H9 (cell line): ENCODE data around the gene JCHAIN. TPM values are rescaled to one million over a fixed set of nuclear protein-coding genes. Genes with fewer than 3 reads are reported as not detected.

Source experiments
- DNase-seq: peaks from one replicate; pipeline ENCODE4 v3.0.0-alpha.2; 2017
- H2AFZ ChIP-seq: one replicate; pipeline ENCODE4 v1.6.1; 2013; ENCODE audit warnings: mild to moderate bottlenecking, low read length, control low read depth, moderate library complexity
- H2AK5ac ChIP-seq: 2 replicates; pipeline ENCODE4 v1.6.1; 2013; ENCODE audit warnings: low read length, control low read depth, mixed read lengths; ENCODE audit not compliant: insufficient read length
- H2BK120ac ChIP-seq: one replicate; pipeline ENCODE4 v1.6.1; 2013; ENCODE audit warnings: low read depth, mild to moderate bottlenecking, low read length, control low read depth, inconsistent platforms; ENCODE audit not compliant: poor library complexity, severe bottlenecking
- H2BK12ac ChIP-seq: 2 replicates; pipeline ENCODE4 v1.6.1; 2013; ENCODE audit warnings: low read length, control low read depth, mixed read lengths, low read depth; ENCODE audit not compliant: insufficient read length
- H2BK15ac ChIP-seq: 2 replicates; pipeline ENCODE4 v1.6.1; 2013; ENCODE audit warnings: low read depth, low read length, control low read depth
- H2BK20ac ChIP-seq: one replicate; pipeline ENCODE4 v1.6.1; 2013; ENCODE audit warnings: low read depth, mild to moderate bottlenecking, low read length, control low read depth, inconsistent platforms; ENCODE audit not compliant: poor library complexity, severe bottlenecking
- H2BK5ac ChIP-seq: 2 replicates; pipeline ENCODE4 v1.6.1; 2013; ENCODE audit warnings: low read length, control low read depth, mixed read lengths; ENCODE audit not compliant: insufficient read length
- H3K14ac ChIP-seq: 2 replicates; pipeline ENCODE4 v1.6.1; 2013; ENCODE audit warnings: low read length, control low read depth; ENCODE audit not compliant: insufficient read depth
- H3K18ac ChIP-seq: 2 replicates; pipeline ENCODE4 v1.6.1; 2013; ENCODE audit warnings: low read depth, mild to moderate bottlenecking, mixed read lengths, low read length, control low read depth; ENCODE audit not compliant: insufficient read length
- H3K23ac ChIP-seq: 2 replicates; pipeline ENCODE4 v1.6.1; 2013; ENCODE audit warnings: low read length, control low read depth, mixed read lengths, low read depth; ENCODE audit not compliant: insufficient read length
- H3K23me2 ChIP-seq: 2 replicates; pipeline ENCODE4 v1.6.1; 2013; ENCODE audit warnings: low read depth, mild to moderate bottlenecking, mixed read lengths, low read length, control low read depth; ENCODE audit not compliant: insufficient read length, poor library complexity, severe bottlenecking
- H3K27ac ChIP-seq: 2 replicates; pipeline ENCODE4 v1.5.1; 2013; ENCODE audit warnings: low read length, control low read depth, mixed read lengths, low read depth; ENCODE audit not compliant: insufficient read length
- H3K27me3 ChIP-seq: 2 replicates; pipeline ENCODE4 v1.6.1; 2013; ENCODE audit warnings: low read length, control low read depth, inconsistent platforms; ENCODE audit not compliant: insufficient read depth
- H3K4ac ChIP-seq: 2 replicates; pipeline ENCODE4 v1.6.1; 2013; ENCODE audit warnings: low read depth, mild to moderate bottlenecking, control low read depth, inconsistent platforms, low read length, moderate library complexity
- H3K4me1 ChIP-seq: 2 replicates; pipeline ENCODE4 v1.6.1; 2013; ENCODE audit warnings: low read length, control low read depth, inconsistent platforms; ENCODE audit not compliant: insufficient read depth
- H3K4me2 ChIP-seq: 2 replicates; pipeline ENCODE4 v1.6.1; 2013; ENCODE audit warnings: low read length, control low read depth, mixed read lengths; ENCODE audit not compliant: insufficient read length, insufficient read depth
- H3K56ac ChIP-seq: 2 replicates; pipeline ENCODE4 v1.6.1; 2013; ENCODE audit warnings: low read depth, mild to moderate bottlenecking, mixed read lengths, low read length, control low read depth; ENCODE audit not compliant: insufficient read length
- H3K79me1 ChIP-seq: 2 replicates; pipeline ENCODE4 v1.6.1; 2013; ENCODE audit warnings: low read depth, mild to moderate bottlenecking, moderate library complexity, low read length, control low read depth, inconsistent platforms; ENCODE audit not compliant: insufficient read depth, poor library complexity, severe bottlenecking
- H3K79me2 ChIP-seq: 2 replicates; pipeline ENCODE4 v1.6.1; 2013; ENCODE audit warnings: low read length, control low read depth, inconsistent platforms; ENCODE audit not compliant: insufficient read depth
- H3K9ac ChIP-seq: 2 replicates; pipeline ENCODE4 v1.6.1; 2013; ENCODE audit warnings: low read length, control low read depth, mixed read lengths; ENCODE audit not compliant: insufficient read length; ENCODE audit errors: extremely low read depth
- H3K9me3 ChIP-seq: one replicate; pipeline ENCODE4 v1.6.1; 2013; ENCODE audit warnings: low read depth, low read length, inconsistent platforms; ENCODE audit not compliant: control insufficient read depth
- H3T11ph ChIP-seq: one replicate; pipeline ENCODE4 v1.6.1; 2013; ENCODE audit warnings: mild to moderate bottlenecking, low read length, control low read depth, inconsistent platforms
- H4K20me1 ChIP-seq: one replicate; pipeline ENCODE4 v1.6.1; 2013; ENCODE audit not compliant: control insufficient read depth, insufficient read length, insufficient read depth
- H4K5ac ChIP-seq: 2 replicates; pipeline ENCODE4 v1.6.1; 2013; ENCODE audit warnings: low read depth, mild to moderate bottlenecking, mixed read lengths, low read length, control low read depth; ENCODE audit not compliant: insufficient read length
- H4K8ac ChIP-seq: replicated peaks from 2 replicates; pipeline ENCODE4 v1.6.1; 2013; ENCODE audit warnings: low read length, control low read depth, mixed read lengths, low read depth; ENCODE audit not compliant: insufficient read length
- H4K91ac ChIP-seq: 2 replicates; pipeline ENCODE4 v1.6.1; 2013; ENCODE audit warnings: low read depth, mild to moderate bottlenecking, moderate library complexity, mixed read lengths, low read length, control low read depth; ENCODE audit not compliant: insufficient read length
- H3K27ac Mint-ChIP-seq, 3 experiments: 2 replicates in 2 of 3; 3 replicates in 1 of 3; pipeline ENCODE4 v1.8.0; 2020 to 2021; ENCODE audit warnings: mixed read lengths in 3 of 3, mild to moderate bottlenecking in 1 of 3, moderate library complexity in 1 of 3
- H3K27me3 Mint-ChIP-seq: 2 replicates; pipeline ENCODE4 v1.8.0; 2021; ENCODE audit warnings: low read depth, mild to moderate bottlenecking, moderate library complexity, mixed read lengths
- H3K36me3 Mint-ChIP-seq, 3 experiments: 2 replicates in 2 of 3; 3 replicates in 1 of 3; pipeline ENCODE4 v1.8.0; 2020 to 2021; ENCODE audit warnings: low read depth in 3 of 3, mixed read lengths in 3 of 3; ENCODE audit not compliant: insufficient read depth in 1 of 3
- H3K4me1 Mint-ChIP-seq, 2 experiments: 2 replicates each; pipeline ENCODE4 v1.8.0; 2020; ENCODE audit warnings: mixed read lengths in 2 of 2
- H3K4me3 Mint-ChIP-seq, 2 experiments: 2 replicates in 1 of 2; 3 replicates in 1 of 2; pipeline ENCODE4 v1.8.0; 2020 to 2021; ENCODE audit warnings: mild to moderate bottlenecking in 2 of 2, mixed read lengths in 2 of 2, moderate library complexity in 1 of 2
- H3K9me3 Mint-ChIP-seq, 2 experiments: 2 replicates in 1 of 2; 3 replicates in 1 of 2; pipeline ENCODE4 v1.8.0; 2020; ENCODE audit warnings: mild to moderate bottlenecking in 2 of 2, mixed read lengths in 2 of 2, moderate library complexity in 1 of 2
- CTCF ChIP-seq: fragments of 200-600 bp; sonication (generic); conservative IDR thresholded peaks from 3 replicates; pipeline ENCODE4 v1.8.0; 2021; ENCODE audit warnings: antibody characterized with exemption, mild to moderate bottlenecking
- total RNA-seq: library from RNA; stranded (reverse); gene quantifications from 2 replicates; pipeline ENCODE4 v1.2.1, GENCODE V29; 2021

Gene JCHAIN
- total RNA-seq, 1 experiment from 2014 or later, result not detected

- Histone ChIP-seq H3K27ac (no peak overlapping the region), H3K14ac (no peak overlapping the region), H4K91ac (no peak overlapping the region), H4K5ac (no peak overlapping the region), H3K27me3 (no peaks in the 10 kb centered on the region), H3K18ac (no peak overlapping the region), H4K8ac (no peak overlapping the region), H3K4me2 (no peak overlapping the region), H3K79me1 (no peaks in the 10 kb centered on the region), H4K20me1 (no peaks in the 10 kb centered on the region), H2AK5ac (no peak overlapping the region), H2AFZ (no peak overlapping the region), H2BK5ac (no peak overlapping the region), H3K4ac (no peak overlapping the region), H2BK120ac (no peak overlapping the region), H3K23me2 (no peaks in the 10 kb centered on the region), H3K56ac (no peak overlapping the region), H3K79me2 (no peaks in the 10 kb centered on the region), H2BK20ac (no peak overlapping the region), H3K23ac (no peak overlapping the region), H3K9ac (no peak overlapping the region), H3K9me3 (no peaks in the 10 kb centered on the region), H3T11ph (no peak overlapping the region), H2BK12ac (no peak overlapping the region), H2BK15ac (no peak overlapping the region), H3K4me1 (no peaks in the 10 kb centered on the region)
- Mint-ChIP-seq H3K27me3 (peaks cover 1% of the 10 kb centered on the region; the same call in 1 of the 2 replicates), H3K9me3 (0 out of 5 replicates have a peak, but pooled peaks cover 0 to 2% of the 10 kb centered on the region in 2 experiments), H3K36me3 (no peaks in the 10 kb centered on the region), H3K27ac (no peak overlapping the region), H3K4me1 (no peaks in the 10 kb centered on the region), H3K4me3 (no peak overlapping the region)
- TF ChIP-seq CTCF, result no peak
- DNase-seq, result no peak
These were observed 15.4 kb upstream of the JCHAIN start for GRCh38 chr4:70681704-70682103.
